SH-SY5Y (cell line): ENCODE results near the gene MTHFD2.

Experiments
- GATA2 ChIP-seq: IDR thresholded peaks from 2 replicates; pipeline ENCODE4 v1.6.1; 2011; ENCODE audit warnings: mild to moderate bottlenecking, low read depth, low read length
- GATA3 ChIP-seq: IDR thresholded peaks from 2 replicates; pipeline ENCODE4 v1.6.1; 2011; ENCODE audit warnings: low read depth, mild to moderate bottlenecking, low read length, moderate library complexity

- no peak for TF ChIP-seq GATA3
- TF ChIP-seq GATA2 = no peak
Observed at GRCh38 chr2:74183878-74184277, 14.5 kb upstream of the MTHFD2 start.
